ENCODE results near the gene ST6GAL1. TPM values are rescaled to one million over a fixed set of nuclear protein-coding genes. Genes with fewer than 3 reads are reported as not detected.

The ST6GAL1 gene
- total and polyA plus RNA-seq, 10 of the 15 experiments (the other 5 are each of a cell fraction or from before 2014, with no cell fraction given), result 74.2 to 248 (median 149) TPM

DNA sequence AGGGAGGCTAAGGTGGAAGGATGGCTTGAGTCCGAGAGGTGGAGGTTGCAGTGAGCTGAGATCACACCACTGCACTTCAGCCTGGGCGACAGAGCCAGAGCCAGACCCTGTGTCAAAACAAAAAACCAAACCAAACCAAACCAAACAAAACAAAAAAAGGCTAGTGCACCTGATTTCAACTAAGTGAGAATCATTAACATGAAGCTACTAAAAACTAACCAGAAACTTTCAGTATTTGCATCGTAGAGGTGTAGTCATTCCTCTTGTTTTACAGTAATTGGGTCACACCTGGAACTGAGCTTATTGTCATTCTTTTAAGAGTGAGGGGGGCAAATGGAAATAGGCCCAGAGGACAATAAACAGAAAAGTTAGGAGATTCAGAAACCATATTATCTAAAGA lies 58.5 kb downstream of the ST6GAL1 start (continued):
- TF ChIP-seq, protein P1, sequence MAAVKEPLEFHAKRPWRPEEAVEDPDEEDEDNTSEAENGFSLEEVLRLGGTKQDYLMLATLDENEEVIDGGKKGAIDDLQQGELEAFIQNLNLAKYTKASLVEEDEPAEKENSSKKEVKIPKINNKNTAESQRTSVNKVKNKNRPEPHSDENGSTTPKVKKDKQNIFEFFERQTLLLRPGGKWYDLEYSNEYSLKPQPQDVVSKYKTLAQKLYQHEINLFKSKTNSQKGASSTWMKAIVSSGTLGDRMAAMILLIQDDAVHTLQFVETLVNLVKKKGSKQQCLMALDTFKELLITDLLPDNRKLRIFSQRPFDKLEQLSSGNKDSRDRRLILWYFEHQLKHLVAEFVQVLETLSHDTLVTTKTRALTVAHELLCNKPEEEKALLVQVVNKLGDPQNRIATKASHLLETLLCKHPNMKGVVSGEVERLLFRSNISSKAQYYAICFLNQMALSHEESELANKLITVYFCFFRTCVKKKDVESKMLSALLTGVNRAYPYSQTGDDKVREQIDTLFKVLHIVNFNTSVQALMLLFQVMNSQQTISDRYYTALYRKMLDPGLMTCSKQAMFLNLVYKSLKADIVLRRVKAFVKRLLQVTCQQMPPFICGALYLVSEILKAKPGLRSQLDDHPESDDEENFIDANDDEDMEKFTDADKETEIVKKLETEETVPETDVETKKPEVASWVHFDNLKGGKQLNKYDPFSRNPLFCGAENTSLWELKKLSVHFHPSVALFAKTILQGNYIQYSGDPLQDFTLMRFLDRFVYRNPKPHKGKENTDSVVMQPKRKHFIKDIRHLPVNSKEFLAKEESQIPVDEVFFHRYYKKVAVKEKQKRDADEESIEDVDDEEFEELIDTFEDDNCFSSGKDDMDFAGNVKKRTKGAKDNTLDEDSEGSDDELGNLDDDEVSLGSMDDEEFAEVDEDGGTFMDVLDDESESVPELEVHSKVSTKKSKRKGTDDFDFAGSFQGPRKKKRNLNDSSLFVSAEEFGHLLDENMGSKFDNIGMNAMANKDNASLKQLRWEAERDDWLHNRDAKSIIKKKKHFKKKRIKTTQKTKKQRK (IDR thresholded peaks at IDR 0.05; ENCODE audit: low read depth, low read length), result no peak
- TF ChIP-seq PAX8 (IDR thresholded peaks at IDR 0.05) (no peak), FOS (IDR thresholded peaks at IDR 0.05; ENCODE audit: borderline replicate concordance, extremely low read depth, insufficient read length) (no peak), POLR2A (IDR thresholded peaks at IDR 0.05; ENCODE audit: low read depth, low read length) (no peak), ZSCAN29 (IDR thresholded peaks at IDR 0.05) (no peak), EGR1 (IDR thresholded peaks at IDR 0.05; ENCODE audit: borderline replicate concordance in 1 of 2, low read depth in 2 of 2, low read length in 2 of 2) (no peak), HDGF (IDR thresholded peaks at IDR 0.05) (0 out of 2 replicates have a peak, but pooled peaks have one; percentile 29), CREB1 (IDR thresholded peaks at IDR 0.05; ENCODE audit: low read depth) (no peak), TCF12 (IDR thresholded peaks at IDR 0.05; ENCODE audit: low read depth, low read length) (no peak), BACH1 (IDR thresholded peaks at IDR 0.05; ENCODE audit: borderline replicate concordance) (no peak), RAD21 (IDR thresholded peaks at IDR 0.05; ENCODE audit: insufficient read depth, low read depth, low read length) (no peak), TARDBP (IDR thresholded peaks at IDR 0.05; ENCODE audit: borderline replicate concordance) (no peak), MYB (IDR thresholded peaks at IDR 0.05; ENCODE audit: borderline replicate concordance, low read depth, low read length) (no peak), SPI1 (IDR thresholded peaks at IDR 0.05; ENCODE audit: borderline replicate concordance, insufficient read depth, low read depth, low read length) (no peak), CBX3 (IDR thresholded peaks at IDR 0.05; ENCODE audit: borderline replicate concordance, low read depth) (no peak), POLR2AphosphoS2 (IDR thresholded peaks at IDR 0.05; ENCODE audit: low read depth, low read length) (no peak), RUNX3 (IDR thresholded peaks at IDR 0.05; ENCODE audit: low read length) (peak; percentile 60), MTA2 (IDR thresholded peaks at IDR 0.05; ENCODE audit: low read depth) (peak; percentile 90)
- TF ChIP-seq, protein P2, sequence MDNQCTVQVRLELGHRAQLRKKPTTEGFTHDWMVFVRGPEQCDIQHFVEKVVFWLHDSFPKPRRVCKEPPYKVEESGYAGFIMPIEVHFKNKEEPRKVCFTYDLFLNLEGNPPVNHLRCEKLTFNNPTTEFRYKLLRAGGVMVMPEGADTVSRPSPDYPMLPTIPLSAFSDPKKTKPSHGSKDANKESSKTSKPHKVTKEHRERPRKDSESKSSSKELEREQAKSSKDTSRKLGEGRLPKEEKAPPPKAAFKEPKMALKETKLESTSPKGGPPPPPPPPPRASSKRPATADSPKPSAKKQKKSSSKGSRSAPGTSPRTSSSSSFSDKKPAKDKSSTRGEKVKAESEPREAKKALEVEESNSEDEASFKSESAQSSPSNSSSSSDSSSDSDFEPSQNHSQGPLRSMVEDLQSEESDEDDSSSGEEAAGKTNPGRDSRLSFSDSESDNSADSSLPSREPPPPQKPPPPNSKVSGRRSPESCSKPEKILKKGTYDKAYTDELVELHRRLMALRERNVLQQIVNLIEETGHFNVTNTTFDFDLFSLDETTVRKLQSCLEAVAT (IDR thresholded peaks at IDR 0.05), result peak; percentile 44; the same call in 1 of the 2 replicates
- TF ChIP-seq, protein P3, sequence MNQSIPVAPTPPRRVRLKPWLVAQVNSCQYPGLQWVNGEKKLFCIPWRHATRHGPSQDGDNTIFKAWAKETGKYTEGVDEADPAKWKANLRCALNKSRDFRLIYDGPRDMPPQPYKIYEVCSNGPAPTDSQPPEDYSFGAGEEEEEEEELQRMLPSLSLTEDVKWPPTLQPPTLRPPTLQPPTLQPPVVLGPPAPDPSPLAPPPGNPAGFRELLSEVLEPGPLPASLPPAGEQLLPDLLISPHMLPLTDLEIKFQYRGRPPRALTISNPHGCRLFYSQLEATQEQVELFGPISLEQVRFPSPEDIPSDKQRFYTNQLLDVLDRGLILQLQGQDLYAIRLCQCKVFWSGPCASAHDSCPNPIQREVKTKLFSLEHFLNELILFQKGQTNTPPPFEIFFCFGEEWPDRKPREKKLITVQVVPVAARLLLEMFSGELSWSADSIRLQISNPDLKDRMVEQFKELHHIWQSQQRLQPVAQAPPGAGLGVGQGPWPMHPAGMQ (IDR thresholded peaks at IDR 0.05; ENCODE audit: borderline replicate concordance), result no peak
- TF ChIP-seq, protein P4, sequence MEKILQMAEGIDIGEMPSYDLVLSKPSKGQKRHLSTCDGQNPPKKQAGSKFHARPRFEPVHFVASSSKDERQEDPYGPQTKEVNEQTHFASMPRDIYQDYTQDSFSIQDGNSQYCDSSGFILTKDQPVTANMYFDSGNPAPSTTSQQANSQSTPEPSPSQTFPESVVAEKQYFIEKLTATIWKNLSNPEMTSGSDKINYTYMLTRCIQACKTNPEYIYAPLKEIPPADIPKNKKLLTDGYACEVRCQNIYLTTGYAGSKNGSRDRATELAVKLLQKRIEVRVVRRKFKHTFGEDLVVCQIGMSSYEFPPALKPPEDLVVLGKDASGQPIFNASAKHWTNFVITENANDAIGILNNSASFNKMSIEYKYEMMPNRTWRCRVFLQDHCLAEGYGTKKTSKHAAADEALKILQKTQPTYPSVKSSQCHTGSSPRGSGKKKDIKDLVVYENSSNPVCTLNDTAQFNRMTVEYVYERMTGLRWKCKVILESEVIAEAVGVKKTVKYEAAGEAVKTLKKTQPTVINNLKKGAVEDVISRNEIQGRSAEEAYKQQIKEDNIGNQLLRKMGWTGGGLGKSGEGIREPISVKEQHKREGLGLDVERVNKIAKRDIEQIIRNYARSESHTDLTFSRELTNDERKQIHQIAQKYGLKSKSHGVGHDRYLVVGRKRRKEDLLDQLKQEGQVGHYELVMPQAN (conservative IDR thresholded peaks at IDR 0.05), result no peak
- TF ChIP-seq, protein P5, sequence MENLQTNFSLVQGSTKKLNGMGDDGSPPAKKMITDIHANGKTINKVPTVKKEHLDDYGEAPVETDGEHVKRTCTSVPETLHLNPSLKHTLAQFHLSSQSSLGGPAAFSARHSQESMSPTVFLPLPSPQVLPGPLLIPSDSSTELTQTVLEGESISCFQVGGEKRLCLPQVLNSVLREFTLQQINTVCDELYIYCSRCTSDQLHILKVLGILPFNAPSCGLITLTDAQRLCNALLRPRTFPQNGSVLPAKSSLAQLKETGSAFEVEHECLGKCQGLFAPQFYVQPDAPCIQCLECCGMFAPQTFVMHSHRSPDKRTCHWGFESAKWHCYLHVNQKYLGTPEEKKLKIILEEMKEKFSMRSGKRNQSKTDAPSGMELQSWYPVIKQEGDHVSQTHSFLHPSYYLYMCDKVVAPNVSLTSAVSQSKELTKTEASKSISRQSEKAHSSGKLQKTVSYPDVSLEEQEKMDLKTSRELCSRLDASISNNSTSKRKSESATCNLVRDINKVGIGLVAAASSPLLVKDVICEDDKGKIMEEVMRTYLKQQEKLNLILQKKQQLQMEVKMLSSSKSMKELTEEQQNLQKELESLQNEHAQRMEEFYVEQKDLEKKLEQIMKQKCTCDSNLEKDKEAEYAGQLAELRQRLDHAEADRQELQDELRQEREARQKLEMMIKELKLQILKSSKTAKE (IDR thresholded peaks at IDR 0.05; ENCODE audit: low read depth, poor library complexity, severe bottlenecking), result peak; percentile 77

All from GM12878 (cell line).